HFFc6 (cell line): Measurements from ENCODE around the gene PPP1R9A. TPM values are rescaled to one million over a fixed set of nuclear protein-coding genes. Genes with fewer than 3 reads are reported as not detected.

Experiments used
- DNase-seq: peaks from one replicate; pipeline ENCODE4 v3.0.0-alpha.2; 2018
- H3K27ac Mint-ChIP-seq: 2 replicates; pipeline ENCODE4 v1.8.0; 2020; ENCODE audit warnings: mild to moderate bottlenecking, mixed read lengths
- H3K27me3 Mint-ChIP-seq: 2 replicates; pipeline ENCODE4 v1.8.0; 2021; ENCODE audit warnings: mild to moderate bottlenecking, moderate library complexity, mixed read lengths; ENCODE audit not compliant: insufficient read depth
- H3K36me3 Mint-ChIP-seq: 2 replicates; pipeline ENCODE4 v1.8.0; 2021; ENCODE audit warnings: low read depth, mixed read lengths
- H3K4me1 Mint-ChIP-seq: 2 replicates; pipeline ENCODE4 v1.8.0; 2020; ENCODE audit warnings: low read depth, mixed read lengths
- H3K4me3 Mint-ChIP-seq: 2 replicates; pipeline ENCODE4 v1.8.0; 2020; ENCODE audit warnings: mild to moderate bottlenecking, moderate library complexity, mixed read lengths
- H3K9me3 Mint-ChIP-seq: 2 replicates; pipeline ENCODE4 v1.8.0; 2020; ENCODE audit warnings: mild to moderate bottlenecking, mixed read lengths
- CTCF ChIP-seq: fragments of 200-600 bp; sonication (generic); IDR thresholded peaks from 2 replicates; pipeline ENCODE4 v1.5.0; 2021; ENCODE audit warnings: antibody characterized with exemption, mild to moderate bottlenecking
- total RNA-seq, 6 experiments: library from RNA; stranded (reverse); fragmentation: NEBNext Ultra II Directional; extraction: Animal tissue kit (Norgen Biotek cat#: 25700); gene quantifications; 2 replicates in 1 of 6; 3 replicates in 5 of 6; pipeline ENCODE4 v1.2.3, GENCODE V29; 2021

Gene PPP1R9A
- total RNA-seq, 6 experiments from 2014 or later: not detected

GRCh38 chr7:95261895-95262415 lies 354.6 kb downstream of the PPP1R9A start:
- no peak overlapping the region for H3K27ac Mint-ChIP-seq
- H3K36me3 Mint-ChIP-seq: no peaks in the 10 kb centered on the region
- DNase-seq: no peak
- H3K9me3 Mint-ChIP-seq: no peaks in the 10 kb centered on the region
- no peak overlapping the region for H3K4me3 Mint-ChIP-seq
- no peaks in the 10 kb centered on the region for H3K4me1 Mint-ChIP-seq
- no peaks in the 10 kb centered on the region for H3K27me3 Mint-ChIP-seq
- no peak for TF ChIP-seq CTCF

GRCh38 chr7:95262875-95263274 lies 355.5 kb downstream of the PPP1R9A start:
- no peak overlapping the region for H3K27ac Mint-ChIP-seq
- H3K4me1 Mint-ChIP-seq: no peaks in the 10 kb centered on the region
- H3K9me3 Mint-ChIP-seq: no peaks in the 10 kb centered on the region
- no peaks in the 10 kb centered on the region for H3K36me3 Mint-ChIP-seq
- no peak for DNase-seq
- no peak overlapping the region for H3K4me3 Mint-ChIP-seq
- no peak for TF ChIP-seq CTCF
- H3K27me3 Mint-ChIP-seq: no peaks in the 10 kb centered on the region

- no peak overlapping the region for H3K27ac Mint-ChIP-seq
- H3K4me1 Mint-ChIP-seq: no peaks in the 10 kb centered on the region
- H3K27me3 Mint-ChIP-seq: peaks cover 3% of the 10 kb centered on the region; the same call in 1 of the 2 replicates
- DNase-seq: no peak
- no peaks in the 10 kb centered on the region for H3K36me3 Mint-ChIP-seq
- no peak overlapping the region for H3K4me3 Mint-ChIP-seq
- no peaks in the 10 kb centered on the region for H3K9me3 Mint-ChIP-seq
- TF ChIP-seq CTCF: no peak
Observed at GRCh38 chr7:95263785-95264362, 356.5 kb downstream of the PPP1R9A start.

- Mint-ChIP-seq H3K36me3 (no peaks in the 10 kb centered on the region), H3K4me1 (no peaks in the 10 kb centered on the region), H3K9me3 (no peaks in the 10 kb centered on the region), H3K27ac (no peak overlapping the region), H3K27me3 (peaks cover 3% of the 10 kb centered on the region; the same call in 1 of the 2 replicates), H3K4me3 (no peak overlapping the region)
- TF ChIP-seq CTCF: no peak
- DNase-seq: peak; percentile 7
Observed at GRCh38 chr7:95264363-95264891, 357.0 kb downstream of the PPP1R9A start.

- H3K4me3 Mint-ChIP-seq: no peak overlapping the region
- no peaks in the 10 kb centered on the region for H3K36me3 Mint-ChIP-seq
- no peaks in the 10 kb centered on the region for H3K4me1 Mint-ChIP-seq
- H3K27me3 Mint-ChIP-seq: peaks cover 3% of the 10 kb centered on the region; the same call in 1 of the 2 replicates
- no peak for TF ChIP-seq CTCF
- DNase-seq: no peak
- H3K27ac Mint-ChIP-seq: no peak overlapping the region
- no peaks in the 10 kb centered on the region for H3K9me3 Mint-ChIP-seq
Observed at GRCh38 chr7:95265634-95266033, 358.2 kb downstream of the PPP1R9A start.
